ENCODE data around the gene STOX2.

GRCh38 chr4:183863155-183863825 lies 41.8 kb upstream of the STOX2 start:
- TF ChIP-seq CSRNP3 (CRISPR knock-in tag; IDR thresholded peaks at IDR 0.05) (no peak), PPARA (CRISPR knock-in tag; IDR thresholded peaks at IDR 0.05; ENCODE audit: borderline replicate concordance) (no peak), ZFP30 (CRISPR knock-in tag; IDR thresholded peaks at IDR 0.05) (no peak), OSR1 (CRISPR knock-in tag; IDR thresholded peaks at IDR 0.05) (no peak), PATZ1 (CRISPR knock-in tag; IDR thresholded peaks at IDR 0.05; ENCODE audit: borderline replicate concordance) (no peak), RARB (CRISPR knock-in tag; IDR thresholded peaks at IDR 0.05) (no peak), ZNF565 (CRISPR knock-in tag; conservative IDR thresholded peaks at IDR 0.05; ENCODE audit: low read depth) (no peak)

Data from SK-N-SH treated with all-trans-retinoic acid at 6 μM for 48 hours (cell line).